ENCODE data around the gene FLYWCH1.
"Not testable (repeated sequence)": the region's sequence is repeated elsewhere in the genome, so short reads cannot be mapped to it uniquely, and the experiment has no call there.

The FLYWCH1 gene

GRCh38 chr16:2928151-2928550, 16.4 kb downstream of the FLYWCH1 start:
- not testable (repeated sequence) for DNase-seq

GRCh38 chr16:2928796-2929195, 17.1 kb downstream of the FLYWCH1 start:
- no peak for DNase-seq

- no peak for DNase-seq
Measured at GRCh38 chr16:2929693-2930092, 18.0 kb downstream of the FLYWCH1 start.

GRCh38 chr16:2930236-2930635, 18.5 kb downstream of the FLYWCH1 start:
- no peak for DNase-seq

GRCh38 chr16:2931231-2931914, 19.6 kb downstream of the FLYWCH1 start:
- DNase-seq = not testable (repeated sequence)

GRCh38 chr16:2933136-2933535, 21.4 kb downstream of the FLYWCH1 start:
- DNase-seq = no peak

GRCh38 chr16:2933701-2934100, 22.0 kb downstream of the FLYWCH1 start:
- no peak for DNase-seq

GRCh38 chr16:2934450-2934849, 22.7 kb downstream of the FLYWCH1 start:
- no peak for DNase-seq

GRCh38 chr16:2936436-2937011, 24.8 kb downstream of the FLYWCH1 start:
- no peak for DNase-seq

GRCh38 chr16:2937170-2937569, 25.4 kb downstream of the FLYWCH1 start:
- no peak for DNase-seq

- no peak for DNase-seq
Measured at GRCh38 chr16:2938206-2938605, 26.5 kb downstream of the FLYWCH1 start.

- DNase-seq = no peak
Measured at GRCh38 chr16:2939968-2940367, 28.2 kb downstream of the FLYWCH1 start.

GRCh38 chr16:2942045-2942444, 30.3 kb downstream of the FLYWCH1 start:
- DNase-seq = no peak

- not testable (repeated sequence) for DNase-seq
Measured at GRCh38 chr16:2943716-2944115, 32.0 kb downstream of the FLYWCH1 start.

- no peak for DNase-seq
Measured at GRCh38 chr16:2946649-2947048, 34.9 kb downstream of the FLYWCH1 start.

- DNase-seq = no peak
Measured at GRCh38 chr16:2948807-2949704, 37.3 kb downstream of the FLYWCH1 start.

GRCh38 chr16:2949705-2950352, 38.1 kb downstream of the FLYWCH1 start:
- DNase-seq = no peak

GRCh38 chr16:2950353-2950724, 38.6 kb downstream of the FLYWCH1 start:
- DNase-seq = no peak

- DNase-seq = no peak
Measured at GRCh38 chr16:2950773-2951172, 39.0 kb downstream of the FLYWCH1 start.

GRCh38 chr16:2952679-2953078, 40.9 kb downstream of the FLYWCH1 start:
- no peak for DNase-seq

GRCh38 chr16:2953706-2954627, 42.2 kb downstream of the FLYWCH1 start:
- DNase-seq = no peak
